Ovary (tissue), 9 donors: ENCODE measurements around the gene CENPB. TPM values are rescaled to one million over a fixed set of nuclear protein-coding genes. Genes with fewer than 3 reads are reported as not detected.

Source experiments
- DNase-seq, 5 donors: peaks; one replicate each; pipeline ENCODE4 v3.0.0-alpha.2; 2019 to 2020
- H3K27ac ChIP-seq, 2 donors: fragments of 200-600 bp; one replicate each; pipeline versions ENCODE4 v1.5.1 to v1.8.0; 2019 to 2022
- H3K27me3 ChIP-seq: fragments of 200-600 bp; one replicate; pipeline ENCODE4 v1.8.0; 2022
- H3K36me3 ChIP-seq: fragments of 200-600 bp; sonication (generic); one replicate; pipeline ENCODE4 v1.5.1; 2019
- H3K4me1 ChIP-seq: one replicate; pipeline ENCODE4 v1.8.1; 2013; ENCODE audit warnings: mild to moderate bottlenecking, moderate library complexity; ENCODE audit not compliant: insufficient read depth
- H3K4me3 ChIP-seq: fragments of 200-600 bp; sonication (generic); one replicate; pipeline ENCODE4 v1.5.1; 2017
- H3K9me3 ChIP-seq, 2 donors: fragments of 200-600 bp in 1 of 2; sonication (generic) in 1 of 2; one replicate each; pipeline versions ENCODE4 v1.5.1 to v1.8.1; 2013 to 2019; ENCODE audit warnings: mild to moderate bottlenecking in 1 of 2, moderate library complexity in 1 of 2
- CTCF ChIP-seq, 3 donors: fragments of 450-650 bp in 2 of 3; fragments of 200-600 bp in 1 of 3; IDR thresholded peaks; one replicate each; pipeline versions ENCODE4 v1.5.1 to v1.8.0; 2016 to 2022; ENCODE audit warnings: antibody characterized with exemption in 3 of 3, mild to moderate bottlenecking in 1 of 3
- EP300 ChIP-seq: sonication (generic); formaldehyde crosslinking; IDR thresholded peaks from one replicate; pipeline ENCODE4 v1.6.1; 2017; ENCODE audit warnings: antibody characterized with exemption
- POLR2A ChIP-seq: fragments of 450-650 bp; IDR thresholded peaks from one replicate; pipeline ENCODE4 v1.6.1; 2017; ENCODE audit warnings: antibody characterized with exemption, mild to moderate bottlenecking, moderate library complexity
- WGBS, 3 donors: extraction: QIAGEN DNeasy Blood & Tissue Kit in 1 of 3; methylation state at CpG; one replicate each; pipeline versions ENCODE4 v1.1.5 to v1.1.7; 2013 to 2017; 5-methylcytosine and 5-hydroxymethylcytosine counted together
- intact Hi-C, 4 donors: fragments of 100-400 bp; cut with DNase I; formaldehyde crosslinking; loops; one replicate each; pipeline versions ENCODE4 v1.11.0 to v1.15.1; 2022 to 2023
- polyA plus RNA-seq, 2 donors: library from polyadenylated mRNA; stranded (reverse); fragments of 200-250 nt in 1 of 2; fragments of 350-450 nt in 1 of 2; fragmentation: Illumina TruSeq in 1 of 2; extraction: RNeasy Lipid Tissue Mini Kit (QIAGEN cat#74804) in 1 of 2; gene quantifications; one replicate each; pipeline ENCODE4 v1.2.3, GENCODE V29; 2013 to 2014
- total RNA-seq, 7 donors: library from RNA; depleted of rRNA in 2 of 7; stranded (reverse); fragments of >200 nt in 2 of 7; fragmentation: NEBNext Ultra II Directional in 3 of 7; extraction: Animal tissue kit (Norgen Biotek cat#: 25700) in 3 of 7; gene quantifications; one replicate each; pipeline versions ENCODE4 v1.1.0 to v1.2.4, GENCODE V29; 2016 to 2023
- donor health status: DM: no; HTN: no; CAD: no; lungs with moderate emphysema.
- donor health status: DM: no; HTN: no; CAD: no.
- donor health status: Bipolar disorder and iron deficiency.
- donor health status: DM: yes; HTN: yes; CAD: no.
- donor health status: DM: no; HTN: no; CAD: no.
- donor health status: DM: yes; HTN: yes; CAD: no.

CENPB gene
- total and polyA plus RNA-seq, 9 donors, result 15.4 to 119 (median 95.1) TPM

DNA sequence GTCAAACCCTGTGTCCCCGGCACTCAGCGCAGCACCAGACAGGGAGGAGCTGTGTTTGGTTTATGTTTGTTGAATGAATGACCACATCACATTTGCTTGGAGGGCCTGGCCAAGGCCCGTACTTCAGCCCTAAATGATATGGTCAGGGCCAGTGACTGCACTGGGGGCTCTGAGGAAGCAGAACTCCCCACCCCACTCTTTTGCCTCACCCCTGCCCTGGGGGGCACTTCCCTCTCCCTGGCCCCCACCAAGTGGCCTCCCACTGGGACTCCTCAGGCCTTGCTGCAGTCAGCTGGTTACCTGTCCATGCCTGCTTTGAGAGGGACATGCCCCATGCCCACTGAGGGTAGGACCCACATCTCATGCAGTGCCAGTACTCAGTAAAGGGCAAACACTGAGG, 21.9 kb downstream of the CENPB start:
- TF ChIP-seq POLR2A (no peak), EP300 (no peak), CTCF (IDR thresholded peaks at IDR 0.05) (no peak)
- Histone ChIP-seq H3K36me3 (no peaks in the 10 kb centered on the region), H3K27ac (no peak overlapping the region), H3K4me1 (peaks cover 24% of the 10 kb centered on the region), H3K9me3 (no peaks in the 10 kb centered on the region), H3K27me3 (no peaks in the 10 kb centered on the region), H3K4me3 (no peak overlapping the region)
- intact Hi-C loops, result loop anchor here in 1 of 4 donors (10.0 kb wide), 1 partner anchor 80 kb away; the partner anchor contains the start of gene ADAM33
- WGBS, 3 donors, result 79 to 89% (median 86%) methylated on average over 3 of the region's 3 CpGs
- no peak for DNase-seq

DNA sequence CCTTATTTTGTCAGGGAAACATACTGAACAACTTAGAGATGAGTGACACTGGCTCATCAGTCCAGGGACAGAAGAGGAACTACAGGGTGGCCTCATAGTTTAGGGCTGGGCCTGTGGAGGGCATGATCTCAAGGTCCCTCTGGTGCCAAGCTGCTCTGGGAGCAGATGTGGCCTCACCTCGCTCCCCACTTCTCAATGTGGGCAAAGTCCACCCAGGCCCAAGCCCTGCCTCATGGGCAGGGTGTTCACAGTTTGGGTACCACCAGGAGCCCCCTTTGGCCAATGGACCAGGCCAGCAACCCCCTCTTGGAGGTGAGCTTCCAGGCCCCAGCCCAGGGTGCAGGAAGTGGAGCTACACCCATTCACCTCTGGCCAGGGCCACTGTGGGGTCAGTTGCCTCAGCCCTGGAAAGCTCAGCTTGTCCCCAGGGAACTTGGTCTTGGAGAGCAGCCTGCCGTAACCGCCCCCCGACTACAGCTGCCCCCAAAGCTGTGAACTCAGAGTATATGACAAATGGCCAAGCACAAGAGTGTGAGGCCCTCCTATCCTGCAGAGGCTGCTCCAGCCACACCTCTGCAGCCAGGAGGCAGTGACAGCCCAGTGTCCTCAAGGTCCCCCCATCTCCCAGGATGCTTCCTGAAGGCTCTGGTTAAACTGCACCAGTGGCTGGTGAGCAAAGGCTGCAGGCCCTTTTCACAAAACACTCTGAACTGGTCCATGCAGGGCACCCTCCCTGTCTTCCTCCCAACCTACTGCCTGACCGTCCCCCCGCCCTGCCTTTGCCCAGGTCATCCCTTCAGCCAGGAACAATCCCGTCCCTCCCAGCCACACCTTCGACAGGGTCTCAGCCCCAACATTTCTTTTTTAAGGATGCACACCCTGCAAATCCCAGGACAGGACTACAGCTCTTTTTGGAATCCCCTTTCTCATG, 22.6 kb downstream of the CENPB start:
- Histone ChIP-seq H3K9me3 (no peaks in the 10 kb centered on the region), H3K4me3 (no peak overlapping the region), H3K36me3 (no peaks in the 10 kb centered on the region), H3K27ac (no peak overlapping the region), H3K4me1 (peaks cover 29% of the 10 kb centered on the region), H3K27me3 (no peaks in the 10 kb centered on the region)
- WGBS, 3 donors, result 82 to 89% (median 85%) methylated on average over 8 of the region's 8 CpGs
- no peak for TF ChIP-seq CTCF (IDR thresholded peaks at IDR 0.05)
- no peak for TF ChIP-seq POLR2A
- TF ChIP-seq EP300, result no peak
- no peak for DNase-seq
- intact Hi-C loops, result loop anchor here in 1 of 4 donors (10.0 kb wide), 1 partner anchor 79 kb away; the partner anchor contains the start of gene ADAM33

- no peaks in the 10 kb centered on the region for H3K36me3 ChIP-seq
- intact Hi-C loops, result loop anchor here in 1 of 4 donors (10.0 kb wide), 1 partner anchor 76 kb away; the partner anchor contains the start of gene ADAM33
- no peak overlapping the region for H3K27ac ChIP-seq
- TF ChIP-seq EP300 (no peak), CTCF (IDR thresholded peaks at IDR 0.05) (no peak), POLR2A (no peak)
- H3K9me3 ChIP-seq, result no peaks in the 10 kb centered on the region
- H3K27me3 ChIP-seq, result no peaks in the 10 kb centered on the region
- DNase-seq, result no peak
- H3K4me3 ChIP-seq, result no peak overlapping the region
- WGBS, 3 donors, result 71 to 77% (median 75%) methylated on average over 10 of the region's 10 CpGs
- peaks cover 25% of the 10 kb centered on the region for H3K4me1 ChIP-seq
Measured at GRCh38 chr20:3760655-3761348, 25.7 kb downstream of the CENPB start.

DNA sequence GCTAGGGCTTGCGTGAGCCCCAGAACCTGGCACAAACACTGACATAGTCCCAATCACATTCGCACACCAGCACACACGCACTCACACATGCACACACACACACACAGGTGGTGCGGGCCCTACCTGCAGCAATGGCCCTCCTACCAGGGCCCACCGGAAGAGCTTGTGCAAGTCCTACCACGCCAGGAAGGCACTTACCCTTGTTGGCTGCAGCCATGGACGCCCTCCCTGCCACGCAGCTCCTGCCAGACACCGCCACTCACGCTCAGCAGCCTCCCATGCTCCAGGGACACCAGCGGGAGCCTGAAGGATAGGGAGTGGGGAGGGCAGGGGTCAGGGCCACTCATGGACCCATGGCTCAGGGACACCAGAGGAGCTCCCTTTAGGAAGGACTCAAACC, 26.7 kb downstream of the CENPB start:
- intact Hi-C loops, result loop anchor here in 1 of 4 donors (10.0 kb wide), 1 partner anchor 75 kb away; the partner anchor contains the start of gene ADAM33
- no peak for DNase-seq
- H3K4me1 ChIP-seq, result peaks cover 23% of the 10 kb centered on the region

More for the DNA sequence above, 26.7 kb downstream of the CENPB start:
- whole genome bisulfite sequencing, 3 donors, result 71 to 85% (median 77%) methylated on average over 11 of the region's 11 CpGs
- no peak overlapping the region for H3K27ac ChIP-seq
- H3K36me3 ChIP-seq, result no peaks in the 10 kb centered on the region
- H3K4me3 ChIP-seq, result no peak overlapping the region
- H3K9me3 ChIP-seq, result no peaks in the 10 kb centered on the region
- no peaks in the 10 kb centered on the region for H3K27me3 ChIP-seq
- no peak for TF ChIP-seq POLR2A
- TF ChIP-seq EP300, result no peak
- TF ChIP-seq CTCF (IDR thresholded peaks at IDR 0.05), result no peak
